ENCODE data around the gene FAM107B. TPM values are rescaled to one million over a fixed set of nuclear protein-coding genes. Genes with fewer than 3 reads are reported as not detected.

Gene FAM107B
- total RNA-seq, 6 donors from 2014 or later: 44.0 to 136 (median 77.0) TPM

DNA sequence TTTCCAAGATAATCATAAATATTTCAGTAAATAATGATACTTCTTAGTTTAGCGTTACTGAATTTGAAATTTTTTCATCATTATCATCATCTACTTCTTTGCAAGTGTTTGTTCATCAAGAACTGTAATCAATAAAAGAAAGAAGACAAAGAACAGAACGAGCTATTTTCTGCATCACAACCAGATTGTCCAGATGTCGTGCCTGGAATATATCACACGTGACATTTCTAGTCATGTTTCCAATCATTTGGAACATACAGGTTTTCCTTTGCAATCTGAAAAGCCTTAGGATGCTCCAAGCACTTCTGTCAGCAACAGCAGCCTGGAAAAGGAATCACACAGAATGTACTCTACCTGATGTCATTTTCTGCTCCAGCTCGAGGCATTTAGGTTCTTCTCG lies 107.4 kb downstream of the FAM107B start:
- DNase-seq: no peak
- Histone ChIP-seq H3K4me1 (peaks cover 0 to 6% (median 3%) of the 10 kb centered on the region in 4 donors), H3K9me3 (no peaks in the 10 kb centered on the region), H3K27ac (no peak overlapping the region), H3K36me3 (no peaks in the 10 kb centered on the region), H3K27me3 (no peaks in the 10 kb centered on the region), H3K4me3 (no peak overlapping the region)
- no peak for ATAC-seq (ENCODE audit: low FRiP score in 2 of 2)
- TF ChIP-seq EP300 (IDR thresholded peaks at IDR 0.05) (no peak), POLR2AphosphoS5 (IDR thresholded peaks at IDR 0.05) (no peak), POLR2A (IDR thresholded peaks at IDR 0.05) (no peak)
- TF ChIP-seq, protein P1, sequence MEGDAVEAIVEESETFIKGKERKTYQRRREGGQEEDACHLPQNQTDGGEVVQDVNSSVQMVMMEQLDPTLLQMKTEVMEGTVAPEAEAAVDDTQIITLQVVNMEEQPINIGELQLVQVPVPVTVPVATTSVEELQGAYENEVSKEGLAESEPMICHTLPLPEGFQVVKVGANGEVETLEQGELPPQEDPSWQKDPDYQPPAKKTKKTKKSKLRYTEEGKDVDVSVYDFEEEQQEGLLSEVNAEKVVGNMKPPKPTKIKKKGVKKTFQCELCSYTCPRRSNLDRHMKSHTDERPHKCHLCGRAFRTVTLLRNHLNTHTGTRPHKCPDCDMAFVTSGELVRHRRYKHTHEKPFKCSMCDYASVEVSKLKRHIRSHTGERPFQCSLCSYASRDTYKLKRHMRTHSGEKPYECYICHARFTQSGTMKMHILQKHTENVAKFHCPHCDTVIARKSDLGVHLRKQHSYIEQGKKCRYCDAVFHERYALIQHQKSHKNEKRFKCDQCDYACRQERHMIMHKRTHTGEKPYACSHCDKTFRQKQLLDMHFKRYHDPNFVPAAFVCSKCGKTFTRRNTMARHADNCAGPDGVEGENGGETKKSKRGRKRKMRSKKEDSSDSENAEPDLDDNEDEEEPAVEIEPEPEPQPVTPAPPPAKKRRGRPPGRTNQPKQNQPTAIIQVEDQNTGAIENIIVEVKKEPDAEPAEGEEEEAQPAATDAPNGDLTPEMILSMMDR (IDR thresholded peaks at IDR 0.05): no peak
- WGBS, 2 donors: 88 to 91% methylated on average over 6 of the region's 6 CpGs

DNA sequence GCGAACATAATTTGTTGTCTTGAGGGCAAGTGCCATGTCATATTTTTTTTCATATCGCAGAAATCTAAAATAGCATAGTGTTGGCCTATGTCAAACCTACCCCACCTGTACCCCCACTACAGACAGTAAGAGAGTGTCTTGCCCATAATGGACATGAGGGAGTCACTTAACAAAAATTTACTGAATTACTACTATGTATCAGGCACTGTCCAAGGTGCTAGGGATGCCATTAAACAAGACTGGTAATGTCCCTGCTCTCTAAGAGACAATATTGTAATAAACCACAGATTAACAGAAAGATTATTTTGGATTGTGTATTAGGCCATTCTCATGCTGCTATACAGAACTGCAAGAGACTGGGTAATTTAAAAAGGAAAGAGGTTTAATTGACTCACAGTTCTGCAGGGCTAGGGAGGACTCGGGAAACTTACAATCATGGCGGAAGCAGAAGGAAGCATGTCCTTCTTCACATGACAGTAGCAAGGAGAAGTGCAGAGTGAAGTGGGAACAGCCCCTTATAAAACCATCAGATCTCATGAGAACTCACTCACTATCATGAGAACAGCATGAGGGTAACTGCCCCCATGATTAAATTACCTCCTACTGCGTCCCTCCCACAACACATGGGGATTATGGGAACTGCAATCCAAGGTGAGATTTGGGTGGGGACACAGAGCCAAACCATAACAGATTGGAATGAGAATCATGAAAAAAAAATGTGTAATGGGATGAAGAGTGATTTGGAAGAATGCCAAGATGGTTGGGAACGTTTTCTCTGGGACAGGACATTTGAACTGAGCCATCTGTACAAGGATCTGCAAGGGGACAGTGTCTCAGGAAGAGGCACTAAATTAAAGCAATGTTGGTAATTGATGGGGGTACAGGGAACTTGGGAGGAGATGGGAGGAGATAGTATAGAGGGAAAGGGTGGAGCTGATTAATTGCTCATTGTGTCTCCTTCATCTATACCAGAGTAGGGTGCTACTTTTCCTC lies 108.5 kb downstream of the FAM107B start:
- no peak overlapping the region for H3K27ac ChIP-seq
- no peaks in the 10 kb centered on the region for H3K9me3 ChIP-seq
- no peaks in the 10 kb centered on the region for H3K27me3 ChIP-seq
- TF ChIP-seq POLR2A (IDR thresholded peaks at IDR 0.05): no peak
- TF ChIP-seq, protein P1 (IDR thresholded peaks at IDR 0.05): no peak
- TF ChIP-seq EP300 (IDR thresholded peaks at IDR 0.05): no peak
- no peak for TF ChIP-seq POLR2AphosphoS5 (IDR thresholded peaks at IDR 0.05)
- 85 to 88% methylated on average over 6 of the region's 6 CpGs for WGBS, 2 donors
- H3K36me3 ChIP-seq: no peaks in the 10 kb centered on the region
- H3K4me1 ChIP-seq: peaks cover 0 to 6% (median 2%) of the 10 kb centered on the region in 4 donors
- DNase-seq (no peak), ATAC-seq (ENCODE audit: low FRiP score in 2 of 2) (no peak)
- H3K4me3 ChIP-seq: no peak overlapping the region

DNA sequence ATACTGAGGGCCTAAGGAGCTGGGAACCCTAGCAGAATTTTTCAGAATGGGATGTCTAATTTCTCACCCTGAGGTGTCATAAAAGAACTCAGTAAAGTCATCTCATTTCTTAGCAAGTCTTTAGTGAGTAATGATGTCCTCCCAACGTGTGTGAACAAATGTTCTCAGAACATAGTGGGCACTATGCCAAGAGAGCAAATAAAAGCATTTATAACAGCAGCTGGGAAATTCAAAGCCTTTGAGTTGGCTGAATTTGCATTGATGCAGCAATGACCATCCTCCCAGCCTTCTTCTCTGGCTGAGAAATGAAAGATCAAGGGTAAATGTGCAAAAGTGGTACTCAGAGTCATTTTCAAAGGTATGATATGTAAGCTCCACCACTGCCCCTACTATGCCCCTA lies 109.4 kb downstream of the FAM107B start:
- DNase-seq (no peak), ATAC-seq (ENCODE audit: low FRiP score in 2 of 2) (no peak)
- H3K36me3 ChIP-seq: no peaks in the 10 kb centered on the region
- H3K9me3 ChIP-seq: no peaks in the 10 kb centered on the region
- no peak overlapping the region for H3K27ac ChIP-seq
- 4 to 6% methylated on average over 1 of the region's 1 CpG for WGBS, 2 donors
- no peaks in the 10 kb centered on the region for H3K27me3 ChIP-seq
- peaks cover 0 to under 1% (median 0%) of the 10 kb centered on the region in 4 donors for H3K4me1 ChIP-seq
- no peak overlapping the region for H3K4me3 ChIP-seq
- TF ChIP-seq POLR2A (IDR thresholded peaks at IDR 0.05) (no peak), POLR2AphosphoS5 (IDR thresholded peaks at IDR 0.05) (no peak), EP300 (IDR thresholded peaks at IDR 0.05) (no peak)
- TF ChIP-seq, protein P1 (IDR thresholded peaks at IDR 0.05): no peak

DNA sequence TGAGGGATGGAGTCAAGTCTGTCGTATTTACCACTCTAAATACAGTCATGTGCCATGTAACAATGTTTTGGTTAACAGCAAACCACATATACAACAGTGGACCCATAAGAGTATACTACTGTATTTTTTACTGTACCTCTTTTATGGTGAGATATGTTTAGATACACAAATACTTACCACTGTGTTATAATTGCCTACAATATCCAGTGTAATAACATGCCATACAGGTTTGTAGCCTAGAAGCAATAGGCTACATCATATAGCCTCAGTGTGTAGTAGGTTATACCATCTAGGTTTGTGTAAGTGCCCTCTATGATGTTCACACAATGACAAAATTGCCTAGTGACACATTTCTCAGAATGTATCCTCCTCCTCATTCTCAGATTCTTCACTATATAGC lies 110.4 kb downstream of the FAM107B start:
- no peaks in the 10 kb centered on the region for H3K36me3 ChIP-seq
- no peak for DNase-seq
- ATAC-seq (ENCODE audit: low FRiP score in 2 of 2): no peak

More for the DNA sequence above, 110.4 kb downstream of the FAM107B start:
- H3K4me1 ChIP-seq: no peaks in the 10 kb centered on the region
- 87 to 100% methylated on average over 1 of the region's 1 CpG for WGBS, 2 donors
- no peaks in the 10 kb centered on the region for H3K9me3 ChIP-seq
- H3K27me3 ChIP-seq: no peaks in the 10 kb centered on the region
- no peak overlapping the region for H3K27ac ChIP-seq
- TF ChIP-seq POLR2AphosphoS5 (IDR thresholded peaks at IDR 0.05) (no peak), EP300 (IDR thresholded peaks at IDR 0.05) (no peak), POLR2A (IDR thresholded peaks at IDR 0.05) (no peak)
- TF ChIP-seq, protein P1 (IDR thresholded peaks at IDR 0.05): no peak
- no peak overlapping the region for H3K4me3 ChIP-seq
